Epithelial cell of proximal tubule (primary cell): ENCODE measurements around the gene PAAF1. TPM values are rescaled to one million over a fixed set of nuclear protein-coding genes. Genes with fewer than 3 reads are reported as not detected.

Source experiments
- DNase-seq: peaks from one replicate; pipeline ENCODE4 v3.0.0-alpha.2; 2011; ENCODE audit warnings: low read depth
- H3K4me3 ChIP-seq: 2 replicates; pipeline ENCODE4 v1.5.1; 2011; ENCODE audit warnings: low read depth, mild to moderate bottlenecking, low read length
- CTCF ChIP-seq: conservative IDR thresholded peaks from 2 replicates; pipeline ENCODE4 v1.5.1; 2012; ENCODE audit warnings: low read depth, mild to moderate bottlenecking, low read length
- total RNA-seq: library from RNA; depleted of rRNA; stranded (reverse); fragments of >200 nt; gene quantifications from 2 replicates; pipeline ENCODE4 v1.2.3, GENCODE V29; 2015

PAAF1 gene
- total RNA-seq, 1 donor from 2014 or later, result 6.0 TPM

DNA sequence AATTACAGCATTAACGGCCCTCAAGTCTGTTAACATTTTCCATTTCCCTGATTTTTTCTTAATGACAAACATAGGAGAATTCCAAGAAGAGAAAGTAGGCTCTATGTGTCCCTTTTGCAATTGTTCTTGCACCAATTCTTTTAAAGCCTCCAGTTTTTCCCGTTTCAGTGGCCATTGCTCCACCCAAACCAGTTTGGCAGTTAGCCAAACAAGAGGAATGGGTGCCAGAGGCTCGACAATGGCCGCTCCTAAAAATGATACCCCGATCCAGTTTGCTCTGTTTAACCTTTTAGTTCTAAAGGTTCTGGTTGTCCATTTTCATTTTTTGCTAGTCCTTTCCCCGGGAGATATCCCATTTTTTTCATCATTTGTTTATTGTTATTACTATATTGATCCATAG, 67.3 kb downstream of the PAAF1 start:
- no peak for DNase-seq
- H3K4me3 ChIP-seq, result no peak overlapping the region
- TF ChIP-seq CTCF, result no peak

DNA sequence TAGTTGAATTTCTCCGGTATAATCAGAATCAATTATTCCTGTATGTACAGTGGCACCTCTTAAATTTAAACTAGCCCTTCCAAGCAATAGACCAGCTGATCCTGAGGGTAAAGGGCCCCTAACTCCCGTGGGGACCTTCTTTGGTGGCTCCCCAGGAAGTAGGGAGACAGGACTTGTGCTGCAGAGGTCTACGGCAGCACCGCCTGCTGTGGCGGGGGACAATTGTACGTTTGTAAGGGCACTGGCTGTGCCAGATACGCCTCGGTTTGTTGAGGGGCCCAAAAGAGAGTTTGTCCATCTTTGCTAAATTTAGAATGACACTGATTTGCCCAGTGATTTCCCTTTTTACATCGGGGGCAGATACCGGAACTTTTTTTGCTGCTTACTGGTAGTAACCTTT, 68.1 kb downstream of the PAAF1 start:
- TF ChIP-seq CTCF, result no peak
- DNase-seq, result no peak
- no peak overlapping the region for H3K4me3 ChIP-seq

- no peak overlapping the region for H3K4me3 ChIP-seq
- no peak for DNase-seq
- no peak for TF ChIP-seq CTCF
Measured at GRCh38 chr11:73945396-73945795, 68.6 kb downstream of the PAAF1 start.

DNA sequence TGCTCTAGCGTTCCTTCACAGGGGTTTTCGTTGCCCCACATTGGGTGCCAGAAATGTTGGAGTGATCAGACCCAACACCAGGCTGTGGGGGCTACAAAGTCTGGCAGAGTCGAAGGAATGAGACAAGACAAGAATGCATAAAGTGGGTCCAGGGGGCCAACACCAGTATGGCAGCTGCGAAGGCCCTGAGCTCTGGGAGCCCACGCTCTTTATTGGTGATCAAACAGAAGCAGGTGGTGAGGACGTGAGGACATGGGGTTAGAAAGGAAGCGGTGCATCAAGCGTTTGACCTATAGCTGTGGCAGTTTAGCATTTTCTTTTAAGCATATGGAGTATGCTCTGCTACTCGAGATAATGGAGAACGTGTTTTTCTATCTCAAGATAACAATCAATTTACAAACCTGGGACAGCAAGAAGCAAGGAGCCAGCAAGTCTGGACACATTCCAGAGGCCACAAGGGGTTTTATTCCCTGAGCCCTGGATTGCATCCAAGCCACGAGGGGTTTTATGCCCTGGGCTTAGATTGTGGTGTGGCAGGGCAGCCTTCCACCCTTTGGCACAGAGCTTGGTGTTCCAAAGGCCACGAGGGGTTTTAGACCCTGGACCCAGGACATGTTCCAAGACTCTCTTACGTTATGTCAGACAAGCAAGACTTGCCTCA, 70.1 kb downstream of the PAAF1 start:
- DNase-seq, result no peak

GRCh38 chr11:73949246-73949645, 72.4 kb downstream of the PAAF1 start:
- TF ChIP-seq CTCF, result no peak
- DNase-seq, result no peak
- no peak overlapping the region for H3K4me3 ChIP-seq

More for the DNA sequence above, 70.1 kb downstream of the PAAF1 start:
- TF ChIP-seq CTCF, result no peak
- H3K4me3 ChIP-seq, result no peak overlapping the region

- no peak overlapping the region for H3K4me3 ChIP-seq
- no peak for TF ChIP-seq CTCF
- no peak for DNase-seq
Measured at GRCh38 chr11:73949912-73950311, 73.1 kb downstream of the PAAF1 start.
